ENCODE data around the gene SMAD1.
"Not testable (repeated sequence)": the region's sequence is repeated elsewhere in the genome, so short reads cannot be mapped to it uniquely, and the experiment has no call there.

SMAD1 gene

GRCh38 chr4:145530189-145530588, 48.5 kb downstream of the SMAD1 start:
- no peak for DNase-seq

GRCh38 chr4:145530662-145531061, 49.0 kb downstream of the SMAD1 start:
- no peak for DNase-seq

- DNase-seq: no peak
Measured at GRCh38 chr4:145531223-145531622, 49.6 kb downstream of the SMAD1 start.

- no peak for DNase-seq
Measured at GRCh38 chr4:145531859-145532258, 50.2 kb downstream of the SMAD1 start.

- no peak for DNase-seq
Measured at GRCh38 chr4:145533001-145533400, 51.3 kb downstream of the SMAD1 start.

GRCh38 chr4:145533415-145533814, 51.8 kb downstream of the SMAD1 start:
- DNase-seq: not testable (repeated sequence)

- no peak for DNase-seq
Measured at GRCh38 chr4:145533961-145534360, 52.3 kb downstream of the SMAD1 start.

- no peak for DNase-seq
Measured at GRCh38 chr4:145535202-145535601, 53.5 kb downstream of the SMAD1 start.

- DNase-seq: no peak
Measured at GRCh38 chr4:145536044-145536443, 54.4 kb downstream of the SMAD1 start.

- no peak for DNase-seq
Measured at GRCh38 chr4:145538596-145538995, 56.9 kb downstream of the SMAD1 start.

GRCh38 chr4:145539671-145540070, 58.0 kb downstream of the SMAD1 start:
- DNase-seq: no peak

GRCh38 chr4:145540235-145540634, 58.6 kb downstream of the SMAD1 start:
- no peak for DNase-seq

GRCh38 chr4:145541346-145541745, 59.7 kb downstream of the SMAD1 start:
- DNase-seq: no peak

GRCh38 chr4:145545031-145545430, 63.4 kb downstream of the SMAD1 start:
- DNase-seq: no peak

GRCh38 chr4:145545538-145546174, 64.0 kb downstream of the SMAD1 start:
- no peak for DNase-seq

- DNase-seq: no peak
Measured at GRCh38 chr4:145546175-145546915, 64.7 kb downstream of the SMAD1 start.

- DNase-seq: no peak
Measured at GRCh38 chr4:145551660-145552059, 70.0 kb downstream of the SMAD1 start.

GRCh38 chr4:145552181-145552822, 70.6 kb downstream of the SMAD1 start:
- DNase-seq: no peak

- DNase-seq: no peak
Measured at GRCh38 chr4:145553375-145553774, 71.7 kb downstream of the SMAD1 start.

- DNase-seq: no peak
Measured at GRCh38 chr4:145554691-145555090, 73.0 kb downstream of the SMAD1 start.

GRCh38 chr4:145557720-145558119, 76.1 kb downstream of the SMAD1 start:
- DNase-seq: peak; percentile 63

- DNase-seq: no peak
Measured at GRCh38 chr4:145563293-145563985, 81.8 kb downstream of the SMAD1 start.

- DNase-seq: no peak
Measured at GRCh38 chr4:145564540-145564939, 82.9 kb downstream of the SMAD1 start.

- no peak for DNase-seq
Measured at GRCh38 chr4:145565328-145565727, 83.7 kb downstream of the SMAD1 start.
